Nucleus accumbens (tissue), 56 donors: ENCODE data around the gene TMEM273.

ENCODE experiments used
- DNase-seq, 56 donors: peaks; one replicate each; lab custom pipeline; 2025; lab: John Stamatoyannopoulos, UW

TMEM273 gene

DNA sequence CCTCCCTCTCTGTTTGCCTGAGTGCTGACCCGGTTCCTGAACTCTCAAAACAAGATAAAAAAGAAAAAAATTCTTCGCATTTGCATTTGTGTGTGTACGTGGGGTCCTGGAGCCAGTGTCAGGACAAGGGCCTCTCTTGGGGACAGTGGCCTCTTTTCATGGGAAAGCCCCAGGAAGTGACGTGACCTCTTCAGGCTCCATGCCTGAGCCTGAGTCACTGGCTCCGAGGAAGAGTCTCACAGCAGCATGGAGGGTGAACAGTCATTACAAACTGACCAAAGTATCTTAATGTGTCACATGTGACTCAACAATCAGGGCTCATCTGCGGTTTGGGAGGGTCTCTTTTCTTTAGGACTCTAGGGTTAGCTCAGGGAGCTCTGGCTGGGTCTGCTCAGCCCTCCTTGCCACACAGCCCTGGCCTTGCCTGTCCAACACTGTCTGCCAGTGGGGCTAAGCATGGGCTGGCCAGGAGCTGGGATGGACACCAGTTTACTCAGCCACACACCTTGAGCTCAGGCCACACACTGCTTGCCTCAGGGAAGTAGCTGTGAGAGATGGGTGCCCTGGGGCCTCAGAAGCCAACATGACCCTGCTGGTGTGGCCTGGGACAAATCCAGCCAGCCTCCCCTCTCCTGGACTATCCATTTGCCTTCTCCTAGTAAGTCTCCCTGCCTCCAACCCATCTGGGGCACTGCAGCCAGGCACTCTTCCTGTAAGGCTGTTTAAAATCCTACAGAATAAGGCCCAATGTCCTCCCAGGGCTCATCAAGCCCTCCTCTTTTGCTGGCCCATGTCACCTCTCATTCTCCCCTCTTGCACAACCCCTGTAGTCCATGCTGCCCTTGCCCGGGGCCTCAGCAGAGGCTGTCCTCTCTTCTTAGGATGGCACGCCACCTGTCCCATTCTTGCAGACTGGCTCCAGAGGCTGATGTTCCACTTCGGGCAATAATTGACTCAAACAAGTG lies 10.5 kb downstream of the TMEM273 start:
- DNase-seq, result peak in 24 of 56 donors; percentile 14 to 81 (median 37)

DNA sequence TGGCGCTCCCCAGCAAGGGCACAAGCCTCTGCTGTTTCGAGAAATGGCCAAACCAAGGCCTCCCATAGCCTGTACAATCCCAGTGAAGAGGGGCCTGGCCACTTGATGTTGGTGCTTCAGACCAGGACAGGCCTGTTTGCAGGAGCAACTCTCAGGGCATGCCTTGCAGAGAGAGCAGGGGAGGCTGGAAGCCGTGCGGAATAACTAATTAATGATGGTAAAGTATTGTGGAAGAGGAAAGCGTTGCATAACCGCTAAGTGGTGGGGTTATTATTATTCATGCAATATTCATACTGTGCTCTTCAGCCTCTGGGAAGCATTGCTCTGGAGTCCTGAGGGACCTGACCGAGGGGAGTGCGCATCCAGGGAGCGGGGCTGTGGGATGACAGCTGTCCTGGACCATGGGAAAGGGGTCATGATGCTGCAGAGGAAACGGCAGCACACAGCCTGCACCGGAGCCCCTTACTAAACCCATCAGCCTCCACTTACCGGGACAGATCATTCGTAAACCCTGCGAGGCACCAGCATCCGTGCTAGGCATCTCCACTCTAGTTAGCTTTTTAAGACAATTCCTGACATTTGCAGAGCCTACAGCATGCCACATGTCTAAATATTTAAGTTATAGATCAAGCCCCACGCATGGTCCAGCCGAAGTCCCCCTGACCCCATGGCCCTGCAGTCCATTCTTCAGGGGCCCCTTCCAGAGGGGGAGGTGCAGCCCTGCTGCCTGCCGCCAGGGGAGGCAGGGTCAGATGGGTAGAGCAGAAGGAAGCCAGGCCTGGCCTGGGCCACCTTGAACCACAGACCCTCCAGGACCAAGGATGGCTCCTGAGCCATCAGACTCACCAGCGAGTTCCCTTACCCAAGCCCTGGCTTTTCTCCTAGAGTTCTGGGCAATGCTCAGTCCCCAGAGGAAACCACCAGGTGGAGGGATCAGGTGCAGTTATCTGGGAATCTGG lies 11.6 kb downstream of the TMEM273 start:
- DNase-seq, result no peak

GRCh38 chr10:49175587-49176309 lies 12.4 kb downstream of the TMEM273 start:
- DNase-seq, result no peak

DNA sequence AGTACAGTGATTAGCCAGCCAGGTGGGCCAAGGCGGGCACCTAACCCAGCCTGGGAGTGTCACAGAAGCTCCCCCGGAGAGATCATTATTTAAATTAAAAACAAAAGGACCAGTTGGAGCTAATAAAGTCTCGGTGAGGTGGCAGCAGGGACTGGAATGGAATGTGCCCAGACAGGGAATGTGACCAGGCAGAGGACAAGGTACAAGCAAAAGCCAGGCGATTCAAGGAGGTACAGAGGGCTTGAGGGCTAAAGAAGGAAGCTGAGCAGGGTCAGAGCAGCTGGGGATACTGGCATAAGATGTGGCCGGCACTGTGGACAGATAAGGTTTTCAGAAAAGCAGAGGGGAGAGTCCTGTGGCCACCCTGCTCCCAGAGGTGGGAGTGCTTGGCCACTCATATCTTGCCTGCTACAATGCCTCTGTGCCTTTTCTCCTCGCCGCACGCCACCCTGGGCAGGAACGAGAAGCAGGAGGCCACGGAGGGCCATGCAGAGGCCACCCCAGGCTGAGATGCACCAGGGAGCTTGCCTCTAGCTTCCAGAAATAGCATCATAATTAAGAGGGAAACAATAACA lies 13.2 kb downstream of the TMEM273 start:
- no peak for DNase-seq

GRCh38 chr10:49174261-49174925 lies 13.8 kb downstream of the TMEM273 start:
- no peak for DNase-seq

GRCh38 chr10:49173853-49174252 lies 14.3 kb downstream of the TMEM273 start:
- DNase-seq, result no peak

DNA sequence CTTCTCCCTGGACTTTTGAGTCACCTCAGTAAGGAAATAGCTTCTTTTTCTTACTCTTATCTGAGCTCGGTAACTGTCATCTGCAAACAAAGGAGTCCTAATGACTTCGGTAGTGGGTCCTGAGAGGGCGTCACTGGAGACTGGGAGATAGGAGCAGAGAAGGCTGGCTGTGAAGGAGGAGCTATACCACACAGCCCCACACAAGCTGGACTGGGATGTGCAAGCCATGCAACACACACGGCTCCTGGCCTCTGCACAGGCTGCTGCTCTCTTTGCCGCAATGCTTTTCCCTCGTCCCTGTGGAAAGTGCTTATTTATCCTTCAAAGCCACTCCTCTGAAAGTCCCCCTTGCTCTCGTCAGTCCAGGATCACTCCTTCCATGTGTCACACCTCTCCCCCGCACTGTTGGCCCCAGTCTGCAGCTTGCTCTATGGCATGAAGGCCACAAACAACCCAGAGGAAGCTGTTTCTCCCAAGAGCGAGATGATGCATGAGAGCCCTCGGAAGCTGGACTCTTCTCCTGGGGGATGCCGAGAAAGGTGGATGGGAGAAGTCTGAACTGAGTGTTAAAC lies 14.9 kb downstream of the TMEM273 start:
- DNase-seq, result no peak

GRCh38 chr10:49172777-49173132 lies 15.4 kb downstream of the TMEM273 start:
- no peak for DNase-seq

DNA sequence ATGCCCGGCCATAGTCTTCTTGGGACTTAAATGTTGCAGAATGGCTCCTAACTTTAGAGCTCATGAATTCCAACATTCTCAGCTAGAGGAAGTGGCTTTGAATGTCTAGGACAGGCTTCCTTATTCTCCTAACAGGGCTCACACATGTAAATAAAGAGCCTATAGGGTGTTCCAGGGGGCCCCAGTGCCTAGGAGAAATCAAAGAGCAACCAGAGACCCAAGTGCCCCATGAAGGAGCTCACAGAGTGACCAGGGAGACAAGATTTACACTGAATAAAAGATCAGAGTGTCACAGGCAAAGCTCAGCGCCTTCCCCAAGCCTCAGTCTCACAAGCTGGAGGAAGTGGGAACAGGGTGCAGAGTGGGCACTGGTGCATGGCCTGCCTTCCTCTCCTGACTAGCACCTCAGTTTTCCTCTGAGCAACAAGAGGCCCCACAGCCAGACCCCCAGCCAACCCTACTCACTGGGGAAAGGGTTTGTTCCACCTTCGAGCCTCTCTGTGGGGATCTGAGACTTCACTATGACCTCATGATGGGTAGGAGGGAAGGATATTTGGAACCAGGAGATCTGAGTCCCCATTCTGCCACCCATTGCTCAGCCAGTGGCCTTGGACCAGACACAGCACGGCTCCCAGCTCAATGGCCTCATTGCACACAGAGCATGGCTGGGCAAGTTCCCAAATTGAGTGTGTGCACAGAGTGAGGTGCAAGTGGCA lies 16.0 kb downstream of the TMEM273 start:
- DNase-seq, result no peak

- DNase-seq, result no peak
Measured at GRCh38 chr10:49171326-49172060, 16.7 kb downstream of the TMEM273 start.

DNA sequence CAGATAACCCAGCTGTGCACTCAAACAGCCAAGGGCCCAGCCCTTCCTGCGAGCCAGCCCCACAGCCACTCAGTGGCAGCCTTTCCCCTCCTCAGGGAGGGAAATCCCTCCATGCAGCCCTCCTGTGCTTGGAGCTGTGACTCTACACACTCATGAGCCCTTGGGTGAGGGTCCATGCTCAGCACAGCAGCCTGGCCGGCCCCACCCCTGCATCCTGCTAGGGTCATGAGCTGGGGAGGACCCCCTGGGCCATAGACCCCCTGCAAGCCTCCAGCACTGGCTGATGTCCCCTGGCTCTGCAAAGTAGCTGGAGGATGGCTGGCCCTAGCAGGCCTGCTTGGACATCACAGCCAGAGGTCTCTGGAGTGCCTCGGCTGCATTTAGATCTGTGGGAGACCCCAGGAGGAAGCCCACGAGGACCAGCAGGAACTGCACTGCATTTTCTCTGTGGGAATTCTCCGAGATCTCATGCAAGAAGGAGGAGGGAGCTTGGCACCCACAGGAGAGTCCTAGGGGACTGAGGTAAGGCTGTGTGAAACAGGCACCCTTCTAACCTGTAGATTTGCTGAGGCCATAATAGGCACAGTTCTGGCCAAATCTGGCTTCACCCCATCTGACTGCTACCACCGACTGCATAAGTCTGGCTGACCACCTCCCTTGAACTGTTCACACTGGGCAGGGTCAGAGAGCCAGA lies 17.4 kb downstream of the TMEM273 start:
- DNase-seq, result no peak

- no peak for DNase-seq
Measured at GRCh38 chr10:49169776-49170175, 18.4 kb downstream of the TMEM273 start.

- no peak for DNase-seq
Measured at GRCh38 chr10:49168831-49169500, 19.2 kb downstream of the TMEM273 start.

DNA sequence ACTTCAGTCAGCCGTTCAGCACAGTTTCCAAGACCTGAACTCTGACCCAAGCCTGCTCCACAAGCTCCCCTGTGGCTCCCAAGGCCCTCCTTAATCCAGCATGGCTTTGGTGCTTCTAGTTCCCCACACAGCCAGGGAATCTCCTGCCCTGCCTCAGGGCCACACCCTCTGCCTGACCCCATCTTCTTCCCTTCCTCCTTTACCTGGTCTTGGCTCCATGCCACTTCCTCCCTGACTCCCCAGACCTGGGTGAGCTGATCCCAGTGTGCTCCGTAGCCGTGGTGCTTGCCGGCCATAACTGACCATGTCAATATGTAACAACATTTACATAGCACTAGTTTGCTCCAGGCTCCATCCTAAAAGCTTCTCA lies 20.0 kb downstream of the TMEM273 start:
- DNase-seq, result no peak

GRCh38 chr10:49167425-49168170 lies 20.6 kb downstream of the TMEM273 start:
- DNase-seq, result no peak
